Muscle of leg (tissue), 11 donors: ENCODE data around the gene BIRC7. TPM values are rescaled to one million over a fixed set of nuclear protein-coding genes. Genes with fewer than 3 reads are reported as not detected.

ENCODE experiments used
- DNase-seq: peaks from one replicate; pipeline ENCODE4 v3.0.0; 2013
- H3K27ac ChIP-seq: one replicate; pipeline ENCODE4 v1.5.1; 2013; ENCODE audit warnings: mild to moderate bottlenecking, low read length, control low read depth
- H3K27me3 ChIP-seq: one replicate; pipeline ENCODE4 v1.6.1; 2013; ENCODE audit warnings: low read length; ENCODE audit not compliant: control insufficient read depth, insufficient read depth
- H3K36me3 ChIP-seq: one replicate; pipeline ENCODE4 v1.6.1; 2013; ENCODE audit warnings: low read length; ENCODE audit not compliant: control insufficient read depth, insufficient read depth
- H3K4me1 ChIP-seq: one replicate; pipeline ENCODE4 v1.6.1; 2013; ENCODE audit warnings: low read length; ENCODE audit not compliant: control insufficient read depth, insufficient read depth
- H3K4me3 ChIP-seq: one replicate; pipeline ENCODE4 v1.5.1; 2013; ENCODE audit warnings: low read length, control low read depth
- H3K9me3 ChIP-seq: replicated peaks from 2 replicates; pipeline ENCODE4 v1.6.1; 2013; ENCODE audit warnings: low read depth, low read length; ENCODE audit not compliant: control insufficient read depth
- WGBS: methylation state at CpG from one replicate; pipeline ENCODE4 v1.1.5; 2013; ENCODE audit warnings: missing lambda C conversion rate; ENCODE audit not compliant: insufficient coverage; 5-methylcytosine and 5-hydroxymethylcytosine counted together
- polyA plus RNA-seq, 8 donors: library from polyadenylated mRNA; unstranded; fragments of 120-200 nt; gene quantifications; one replicate each; pipeline versions ENCODE4 v1.2.1 to v1.2.3, GENCODE V29; 2013; ENCODE audit warnings: inconsistent platforms in 1 of 8, low replicate concordance in 1 of 8; ENCODE audit not compliant: insufficient read length in 8 of 8, insufficient read depth in 1 of 8
- total RNA-seq: library from RNA; stranded (reverse); fragments of 120-200 nt; gene quantifications from one replicate; pipeline ENCODE4 v1.2.4, GENCODE V29; 2013

BIRC7 gene
- total and polyA plus RNA-seq, 9 donors = 0.13 to 0.61 (median 0.22) TPM; not detected in 4

DNA sequence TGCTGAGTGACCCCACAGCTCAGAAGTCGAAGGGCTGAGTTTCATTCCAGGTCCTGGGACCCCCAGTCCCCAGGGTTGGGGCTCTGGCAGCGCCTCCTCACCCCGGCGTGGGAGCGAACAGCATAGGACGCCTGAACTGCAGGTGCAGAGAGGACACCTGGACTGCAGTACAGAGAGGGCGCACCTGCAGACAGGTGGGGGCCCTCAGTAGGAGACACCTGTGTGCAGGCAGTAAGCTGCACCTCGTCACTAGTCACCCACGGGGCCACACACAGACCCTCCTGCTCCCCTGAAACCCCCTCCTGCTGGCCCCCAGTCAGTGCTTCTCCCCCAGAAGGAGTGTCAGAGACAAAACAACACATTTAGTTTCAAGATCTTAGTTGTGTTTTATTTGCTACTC is 27.1 kb downstream of the BIRC7 start:
- peaks cover 7% of the 10 kb centered on the region for H3K27me3 ChIP-seq
- DNase-seq = no peak
- H3K9me3 ChIP-seq = no peaks in the 10 kb centered on the region
- H3K4me1 ChIP-seq = peaks cover 91% of the 10 kb centered on the region
- WGBS = 70% methylated on average over 7 of the region's 9 CpGs
- no peaks in the 10 kb centered on the region for H3K36me3 ChIP-seq
- no peak overlapping the region for H3K4me3 ChIP-seq
- H3K27ac ChIP-seq = no peak overlapping the region

DNA sequence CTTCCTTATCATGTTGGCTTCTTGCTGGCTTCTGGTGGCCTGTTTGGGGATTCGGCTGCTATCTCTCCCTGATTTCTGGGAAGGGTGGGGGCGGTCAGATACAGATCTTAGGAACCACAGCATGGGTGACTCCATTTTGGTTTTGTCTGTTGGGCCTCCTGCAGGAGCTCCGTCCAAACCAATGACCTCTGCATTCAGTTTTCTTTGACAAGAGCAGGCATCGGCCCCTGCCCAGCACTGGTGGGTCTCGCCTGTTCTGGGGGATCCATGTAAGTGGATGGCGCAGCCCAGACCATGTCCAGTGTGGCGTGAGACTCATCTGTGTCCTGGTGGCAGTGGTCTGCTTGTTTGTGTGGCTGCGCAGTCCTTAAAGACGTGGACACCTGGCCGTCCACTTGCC is 28.3 kb downstream of the BIRC7 start:
- H3K36me3 ChIP-seq = no peaks in the 10 kb centered on the region
- WGBS = 87% methylated on average over 10 of the region's 10 CpGs
- H3K9me3 ChIP-seq = no peaks in the 10 kb centered on the region
- no peak overlapping the region for H3K4me3 ChIP-seq
- peaks cover 7% of the 10 kb centered on the region for H3K27me3 ChIP-seq
- peaks cover 91% of the 10 kb centered on the region for H3K4me1 ChIP-seq
- no peak for DNase-seq
- no peak overlapping the region for H3K27ac ChIP-seq

DNA sequence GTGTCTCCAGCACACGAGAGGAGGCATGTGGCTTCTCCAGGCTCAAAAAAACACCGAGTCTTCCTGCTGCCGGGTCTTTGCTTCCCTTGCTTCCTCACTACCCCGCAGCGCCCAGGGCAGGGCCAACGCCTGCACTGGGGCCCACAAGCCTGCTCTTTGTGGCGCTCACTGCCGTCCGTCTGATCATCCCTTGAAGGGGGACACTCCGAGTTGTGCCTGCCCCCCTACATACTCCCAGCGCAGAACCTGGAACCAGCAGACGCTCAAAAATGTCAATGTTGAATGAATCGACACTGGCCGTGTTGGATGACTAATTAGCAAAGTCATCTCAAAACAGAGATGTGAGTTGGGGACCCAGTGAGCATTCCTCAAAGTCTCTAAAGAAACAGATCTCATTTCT is 28.8 kb downstream of the BIRC7 start:
- H3K4me1 ChIP-seq = peaks cover 91% of the 10 kb centered on the region
- no peaks in the 10 kb centered on the region for H3K9me3 ChIP-seq
- H3K27me3 ChIP-seq = peaks cover 7% of the 10 kb centered on the region
- no peaks in the 10 kb centered on the region for H3K36me3 ChIP-seq
- H3K27ac ChIP-seq = peak overlapping the region; percentile 78
- WGBS = 44% methylated on average over 14 of the region's 14 CpGs
- no peak overlapping the region for H3K4me3 ChIP-seq
- DNase-seq = peak; percentile 70

DNA sequence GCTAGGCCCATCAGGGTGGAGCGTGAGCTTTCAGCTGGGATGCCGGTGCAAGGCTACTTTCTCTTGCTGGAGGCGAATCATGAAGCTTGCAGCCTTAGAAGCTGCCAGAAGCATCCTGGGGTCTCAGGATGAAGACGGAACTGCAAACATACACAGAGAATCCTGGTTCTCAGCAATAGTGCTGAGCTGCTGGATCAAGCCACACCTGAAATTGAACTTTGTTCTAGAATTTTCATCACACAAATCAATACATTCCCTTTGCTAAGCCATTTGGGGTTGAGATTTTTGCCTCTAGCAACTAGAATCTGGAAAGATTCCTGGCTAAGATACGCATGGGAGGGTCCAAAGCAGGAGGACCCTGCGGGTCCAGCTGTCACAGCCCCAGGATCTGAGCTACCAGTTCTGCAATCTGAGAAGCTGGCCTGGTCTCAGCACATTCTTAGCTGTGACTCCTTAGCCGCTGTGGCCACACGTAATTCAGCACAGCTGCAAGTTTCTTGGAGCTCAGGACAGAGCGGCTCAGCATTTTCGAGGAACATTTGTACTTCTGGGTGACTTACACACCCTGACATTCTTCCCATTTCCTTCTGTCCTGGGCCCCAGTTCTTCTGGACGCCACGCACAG is 30.3 kb downstream of the BIRC7 start:
- 25% methylated on average over 12 of the region's 12 CpGs for WGBS
- H3K9me3 ChIP-seq = no peaks in the 10 kb centered on the region
- peaks cover 7% of the 10 kb centered on the region for H3K27me3 ChIP-seq
- peak; percentile 94 for DNase-seq
- peaks cover 2% of the 10 kb centered on the region for H3K36me3 ChIP-seq
- H3K4me1 ChIP-seq = peaks cover 89% of the 10 kb centered on the region
- peak overlapping the region; percentile 18 for H3K4me3 ChIP-seq
- H3K27ac ChIP-seq = peak overlapping the region; percentile 78

DNA sequence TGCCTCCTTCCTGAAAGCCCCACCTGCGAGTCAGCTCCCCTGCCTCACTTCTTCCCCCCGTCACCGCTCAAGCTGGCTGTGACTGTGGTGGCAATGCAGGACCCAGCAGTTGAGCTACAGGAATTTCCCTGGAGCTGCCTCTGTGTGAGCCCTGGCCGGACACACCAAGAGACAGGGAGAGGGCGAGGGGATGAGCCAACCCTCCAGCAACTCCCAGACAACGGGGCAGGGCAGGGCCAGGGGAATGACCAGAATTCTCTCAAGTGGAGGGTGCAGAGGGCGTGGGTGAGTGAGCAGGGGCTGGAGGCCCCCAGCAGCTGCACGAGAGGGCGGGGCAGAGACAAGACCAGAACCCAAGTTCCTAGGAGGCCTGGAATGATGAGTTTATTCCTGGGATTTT is 32.0 kb downstream of the BIRC7 start:
- peak overlapping the region; percentile 46 for H3K4me3 ChIP-seq
- whole genome bisulfite sequencing = 50% methylated on average over 6 of the region's 9 CpGs
- H3K9me3 ChIP-seq = no peaks in the 10 kb centered on the region
- H3K4me1 ChIP-seq = peaks cover 80% of the 10 kb centered on the region
- peaks cover 4% of the 10 kb centered on the region for H3K27me3 ChIP-seq
- peak; percentile 61 for DNase-seq
- peaks cover 2% of the 10 kb centered on the region for H3K36me3 ChIP-seq
- peak overlapping the region; percentile 86 for H3K27ac ChIP-seq

DNA sequence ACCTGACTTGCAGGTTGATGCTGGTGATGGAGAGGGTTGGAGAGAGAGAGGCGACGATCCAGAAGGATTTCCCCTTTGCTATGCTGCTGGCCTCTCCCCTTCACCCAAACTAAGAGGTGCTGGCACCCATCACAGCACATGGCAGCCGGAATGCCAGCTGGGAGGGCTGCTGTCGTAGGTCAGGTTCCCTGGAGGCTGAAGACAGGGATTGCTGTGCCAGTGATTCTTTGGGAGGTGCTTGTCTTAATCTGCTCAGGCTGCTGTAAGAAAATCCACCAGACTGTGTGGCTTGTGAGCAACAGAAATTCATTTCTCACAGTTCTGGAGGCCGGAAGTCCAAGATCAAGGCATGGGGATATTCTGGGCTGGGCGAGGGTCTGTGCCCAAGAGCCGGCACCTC is 32.6 kb downstream of the BIRC7 start:
- Histone ChIP-seq H3K4me1 (peaks cover 76% of the 10 kb centered on the region), H3K4me3 (peak overlapping the region; percentile 46), H3K27me3 (peaks cover 4% of the 10 kb centered on the region), H3K9me3 (no peaks in the 10 kb centered on the region), H3K36me3 (peaks cover 2% of the 10 kb centered on the region), H3K27ac (peak overlapping the region; percentile 86)
- WGBS = 48% methylated on average over 4 of the region's 7 CpGs
- DNase-seq = no peak

DNA sequence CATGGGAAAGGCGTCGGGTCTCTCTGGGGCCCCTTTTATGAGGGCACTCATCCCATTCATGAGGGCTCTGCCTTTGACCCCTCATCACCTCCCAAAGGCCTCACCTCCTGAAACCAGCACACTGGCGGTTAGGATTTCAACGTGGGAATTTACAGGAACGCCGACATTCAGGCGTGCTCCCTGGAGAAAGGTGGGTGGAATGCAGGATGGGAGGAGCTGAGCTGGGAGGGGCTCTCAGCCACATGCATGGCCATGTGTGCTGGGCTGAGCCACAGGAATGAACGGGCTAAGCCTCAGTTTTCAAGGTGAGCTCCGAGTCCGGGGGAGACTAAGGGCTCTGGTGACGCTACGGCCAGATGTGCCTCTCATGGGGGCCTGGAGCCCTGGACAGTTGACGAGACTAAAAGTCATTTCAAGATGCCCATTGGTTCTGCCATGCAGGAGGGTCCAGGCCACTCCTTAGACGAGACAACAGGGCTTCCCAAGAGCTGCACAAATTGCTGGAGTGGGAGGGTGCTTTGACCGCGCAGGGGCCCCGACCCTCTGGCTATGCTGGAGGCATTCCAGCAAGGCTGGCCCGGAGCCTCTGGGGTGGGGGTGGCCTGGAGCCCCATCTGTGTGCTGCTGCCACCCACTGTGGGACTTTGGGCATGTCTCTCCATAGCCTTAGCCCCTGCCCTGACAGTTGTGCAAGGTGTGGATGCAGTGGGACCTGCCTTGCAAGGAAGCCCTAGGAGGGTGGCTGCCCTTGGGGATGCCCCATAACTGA is 33.1 kb downstream of the BIRC7 start:
- Histone ChIP-seq H3K4me3 (peak overlapping the region; percentile 46), H3K27me3 (peaks cover 4% of the 10 kb centered on the region), H3K36me3 (peaks cover 2% of the 10 kb centered on the region), H3K27ac (peak overlapping the region; percentile 86), H3K9me3 (no peaks in the 10 kb centered on the region), H3K4me1 (peaks cover 78% of the 10 kb centered on the region)
- WGBS = 26% methylated on average over 10 of the region's 18 CpGs
- no peak for DNase-seq

DNA sequence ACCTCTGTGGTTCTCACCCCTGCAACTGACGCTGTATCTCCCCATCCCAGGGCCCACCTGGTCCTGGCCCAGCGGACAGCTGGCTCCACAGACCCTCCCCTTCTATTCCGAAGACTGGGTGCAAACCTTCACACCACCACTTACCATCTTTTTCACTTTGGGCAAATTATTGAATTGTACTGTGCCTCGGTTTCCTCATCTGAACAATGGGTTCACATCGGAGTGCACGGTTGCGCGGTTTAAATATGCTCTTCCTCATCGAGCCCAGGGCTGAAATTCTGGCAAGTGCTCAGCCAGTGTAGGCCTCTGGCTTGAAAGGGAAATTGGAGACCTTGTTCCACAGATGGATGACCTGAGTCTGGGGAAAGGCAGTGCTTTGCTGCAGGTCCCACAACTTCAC is 34.0 kb downstream of the BIRC7 start:
- H3K4me3 ChIP-seq = peak overlapping the region; percentile 46
- no peaks in the 10 kb centered on the region for H3K9me3 ChIP-seq
- H3K27ac ChIP-seq = no peak overlapping the region
- 90% methylated on average over 9 of the region's 9 CpGs for WGBS
- H3K36me3 ChIP-seq = peaks cover 2% of the 10 kb centered on the region
- H3K4me1 ChIP-seq = peaks cover 78% of the 10 kb centered on the region
- peaks cover 2% of the 10 kb centered on the region for H3K27me3 ChIP-seq
- DNase-seq = no peak

DNA sequence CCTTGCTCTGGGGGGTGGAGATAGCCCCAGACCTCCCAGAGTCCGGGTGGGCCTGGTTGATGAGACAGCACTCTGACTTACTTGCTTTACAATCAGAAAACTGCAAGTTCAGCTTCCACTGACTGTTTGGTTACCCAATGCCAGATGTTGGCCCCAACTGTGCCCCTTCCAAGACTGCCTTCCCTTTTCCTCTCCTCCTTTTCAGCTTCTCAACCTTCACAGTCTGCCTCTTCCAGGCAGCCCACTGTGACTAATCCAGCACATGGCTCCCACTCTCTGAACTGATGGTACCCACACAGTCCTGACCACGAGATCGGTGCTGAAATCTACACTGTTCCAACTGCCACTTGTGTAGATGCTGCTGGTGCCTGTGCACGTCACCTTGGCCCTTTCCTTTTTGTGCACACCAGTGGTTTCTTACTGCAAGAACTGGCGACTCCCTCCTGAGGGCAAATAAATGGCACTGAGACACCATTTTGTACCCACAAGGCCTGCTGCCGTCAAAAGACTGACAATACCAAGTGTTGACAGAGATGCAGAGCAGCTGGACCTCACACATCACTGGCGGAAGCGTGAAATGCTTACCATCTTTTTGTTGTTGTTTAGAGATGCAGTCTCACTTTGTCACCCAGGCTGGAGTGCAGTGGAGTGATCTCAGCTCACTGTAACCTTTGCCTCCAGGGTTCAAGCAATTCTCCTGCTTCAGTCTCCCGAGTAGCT is 35.1 kb downstream of the BIRC7 start:
- no peak for DNase-seq
- WGBS = 79% methylated on average over 7 of the region's 9 CpGs
- H3K4me3 ChIP-seq = no peak overlapping the region
- H3K27ac ChIP-seq = no peak overlapping the region
- H3K9me3 ChIP-seq = no peaks in the 10 kb centered on the region
- H3K27me3 ChIP-seq = peaks cover 2% of the 10 kb centered on the region
- H3K4me1 ChIP-seq = peaks cover 68% of the 10 kb centered on the region
- H3K36me3 ChIP-seq = peaks cover 9% of the 10 kb centered on the region
